ENCODE results near the gene ADAM11. TPM values are rescaled to one million over a fixed set of nuclear protein-coding genes. Genes with fewer than 3 reads are reported as not detected.

Gene ADAM11
- polyA plus RNA-seq, 4 donors, result 2.2 to 4.6 (median 3.2) TPM

DNA sequence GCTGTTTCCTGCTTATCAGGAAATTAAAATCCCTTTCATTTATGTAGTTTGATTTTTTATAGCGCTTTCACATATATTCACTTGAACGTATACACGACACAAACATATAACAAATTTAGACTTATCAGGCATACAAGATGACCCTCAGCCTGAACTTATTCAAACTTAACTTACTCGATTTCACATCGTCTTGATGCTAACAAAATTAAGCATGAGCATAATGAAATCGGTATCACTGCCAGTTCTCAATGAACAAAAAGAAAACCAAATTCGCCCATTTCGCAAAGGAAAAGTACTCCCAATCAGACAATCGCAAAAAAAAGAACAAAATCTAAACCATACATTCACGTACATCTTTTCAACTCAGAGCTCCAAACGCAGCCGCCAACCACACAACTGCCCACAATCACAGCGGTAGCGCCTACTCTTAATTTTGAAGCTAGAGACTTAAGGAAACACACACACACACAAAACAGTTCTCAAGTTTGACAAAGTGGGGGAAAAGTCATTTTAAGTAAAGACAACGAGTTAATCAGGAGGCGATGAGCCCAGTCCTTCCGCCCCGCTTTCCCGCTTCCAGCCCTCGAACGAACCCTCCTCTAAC, 70.2 kb downstream of the ADAM11 start:
- DNase-seq (ENCODE audit: low read depth in 4 of 4, low spot score in 2 of 4), result peak in 2 of 4 donors; percentile 36 to 52

DNA sequence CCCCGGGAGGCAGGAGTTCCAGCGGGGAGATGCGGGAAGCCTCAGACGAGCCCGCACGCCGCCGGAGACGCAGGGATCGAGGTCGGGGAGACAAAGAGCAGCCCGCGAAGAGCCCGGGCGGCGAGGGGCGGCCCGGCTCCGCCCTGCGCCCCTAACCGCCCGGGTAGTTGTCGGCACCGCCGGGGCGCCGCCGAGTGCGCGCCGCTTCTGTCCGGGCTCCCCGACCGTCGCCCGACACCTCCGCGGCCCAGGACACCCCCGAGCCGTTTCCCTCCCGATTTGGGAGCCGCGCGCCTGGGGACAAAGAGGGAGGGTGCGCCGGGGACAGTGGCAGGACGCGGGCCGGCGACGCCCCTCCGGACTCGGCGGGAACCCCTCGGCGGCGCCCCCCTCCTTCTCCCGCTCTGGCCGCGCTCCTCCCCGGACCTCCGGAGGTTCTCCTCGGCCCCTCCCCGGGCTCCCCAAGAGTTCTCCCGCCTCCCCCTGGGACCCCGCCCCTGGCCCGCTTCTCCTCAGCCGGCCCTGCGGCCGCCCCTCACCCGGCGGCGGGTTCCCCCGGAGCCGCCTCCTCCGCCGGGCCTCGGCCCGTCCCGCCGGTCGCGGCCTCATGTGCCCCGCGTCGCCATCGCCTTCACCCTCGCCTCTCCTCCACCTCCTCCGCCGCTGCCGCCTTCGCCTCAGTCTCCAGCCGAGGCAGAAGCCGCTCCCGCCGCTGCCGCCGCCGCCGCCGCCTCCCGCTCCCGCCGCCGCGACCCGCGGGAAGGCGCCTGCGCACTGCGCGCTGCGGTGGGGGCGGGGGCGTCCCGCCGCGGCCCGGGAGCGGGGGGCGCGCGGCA, 71.0 kb downstream of the ADAM11 start, which contains the start of gene GJC1:
Gene GJC1, minus strand, starts transcription at position 765 of the 836 bp plus-strand sequence. CDS start 24,470 bp downstream, outside the sequence.
- peak in 1 of 4 donors; percentile 50 for DNase-seq (ENCODE audit: low read depth in 4 of 4, low spot score in 2 of 4)

DNA sequence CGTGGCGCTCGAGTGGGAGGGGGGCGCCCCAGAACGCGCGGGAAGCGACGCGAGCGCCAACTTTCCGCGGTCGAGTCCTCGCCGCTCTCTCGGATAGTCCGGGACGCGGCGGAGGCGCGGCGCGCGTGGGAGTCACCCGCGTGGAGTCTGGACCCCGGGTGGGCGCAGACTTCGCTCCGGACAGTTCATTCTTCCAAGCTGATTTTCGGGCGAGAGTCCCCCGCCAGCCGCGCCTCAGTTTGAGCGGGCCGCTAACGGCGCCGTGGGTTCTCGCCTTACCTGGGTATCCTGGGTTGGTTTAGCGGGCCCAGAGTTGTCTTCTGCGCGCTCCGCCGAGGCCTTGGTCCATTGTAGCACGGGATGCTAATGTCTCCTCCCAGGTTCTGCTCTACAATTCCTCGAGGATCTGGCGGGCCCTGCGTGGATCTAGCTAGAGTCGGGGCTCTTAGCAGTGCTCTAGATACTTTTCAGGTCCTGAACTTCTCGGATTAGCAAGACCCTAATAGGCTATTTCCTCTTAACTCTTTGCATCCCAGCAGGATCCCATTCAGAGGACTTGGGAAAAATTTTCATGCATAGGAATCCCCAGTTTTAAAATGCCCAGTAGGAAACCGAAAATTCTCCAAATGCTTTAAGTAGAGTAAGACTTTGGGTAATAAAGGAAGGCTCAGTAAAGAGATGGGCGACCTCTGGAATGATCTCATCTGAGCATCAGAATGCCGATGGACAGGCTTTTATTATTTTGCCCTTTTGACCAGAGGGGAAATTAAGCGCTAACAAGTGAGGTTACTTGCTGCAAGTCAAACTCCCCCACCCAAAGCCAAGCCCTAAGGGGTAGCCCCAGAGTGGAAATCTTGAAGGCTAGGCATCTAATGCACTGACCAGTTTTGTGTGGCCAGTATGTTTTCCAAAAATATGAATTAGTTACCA, 71.8 kb downstream of the ADAM11 start:
- DNase-seq (ENCODE audit: low read depth in 4 of 4, low spot score in 2 of 4), result peak in 2 of 4 donors; percentile 28 to 66

DNA sequence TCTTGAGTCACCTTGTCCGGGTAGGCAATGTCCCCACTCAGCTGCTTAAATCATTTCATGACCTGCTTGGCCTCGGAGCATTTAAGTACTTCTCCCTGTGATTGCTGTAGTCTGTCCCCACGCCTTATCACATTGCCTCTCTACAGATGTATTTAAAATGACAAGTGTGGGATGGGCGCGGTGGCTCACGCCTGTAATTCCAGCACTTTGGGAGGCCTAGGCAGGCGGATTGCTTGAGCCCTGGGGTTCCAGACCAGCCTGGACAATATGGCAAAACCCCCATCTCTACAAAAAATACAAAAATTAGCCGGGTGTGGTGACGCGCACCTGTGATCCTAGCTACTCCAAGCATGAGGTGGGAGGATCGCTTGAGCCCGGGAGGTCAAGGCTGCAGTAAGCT, 72.6 kb downstream of the ADAM11 start:
- no peak for DNase-seq (ENCODE audit: low read depth in 4 of 4, low spot score in 2 of 4)

Other genes starting within 250 kb of the ADAM11 start
- gene FZD2, start 201.5 kb upstream of the ADAM11 start, polyA plus RNA-seq (ENCODE audit: insufficient read length in 4 of 4), result 10 to 100 TPM; 26.0 to 55.1 (median 38.1) TPM
- gene MEIOC, start 102.5 kb upstream of the ADAM11 start, polyA plus RNA-seq (ENCODE audit: insufficient read length in 4 of 4), result 1 to 10 TPM in 3 of 4 donors, under 1 TPM in 1; 0.75 to 2.9 (median 1.7) TPM
- gene CCDC43, start 69.2 kb upstream of the ADAM11 start, polyA plus RNA-seq (ENCODE audit: insufficient read length in 4 of 4), result 10 to 100 TPM; 30.4 to 37.4 (median 33.4) TPM
- gene DBF4B, start 50.3 kb upstream of the ADAM11 start, polyA plus RNA-seq (ENCODE audit: insufficient read length in 4 of 4), result 10 to 100 TPM in 2 of 4 donors, 1 to 10 TPM in 2; 8.7 to 23.5 (median 15.7) TPM
- 10 to 100 TPM; 21.4 to 27.1 (median 23.8) TPM for gene GJC1, start 71.3 kb downstream of the ADAM11 start, polyA plus RNA-seq (ENCODE audit: insufficient read length in 4 of 4)
- gene HIGD1B, start 88.9 kb downstream of the ADAM11 start, polyA plus RNA-seq (ENCODE audit: insufficient read length in 4 of 4), result 1 to 10 TPM in 3 of 4 donors, under 1 TPM in 1; 0.88 to 1.7 (median 1.2) TPM
- 100 to 1,000 TPM in 2 of 4 donors, 10 to 100 TPM in 2; 93.7 to 126 (median 105) TPM for gene EFTUD2, start 140.5 kb downstream of the ADAM11 start, polyA plus RNA-seq (ENCODE audit: insufficient read length in 4 of 4)
- gene GFAP, start 156.5 kb downstream of the ADAM11 start, polyA plus RNA-seq (ENCODE audit: insufficient read length in 4 of 4), result 1 to 10 TPM in 1 of 4 donors, under 1 TPM in 3; 0.78 to 8.3 (median 0.89) TPM
- gene KIF18B, start 188.8 kb downstream of the ADAM11 start, polyA plus RNA-seq (ENCODE audit: insufficient read length in 4 of 4), result 10 to 100 TPM in 3 of 4 donors, 1 to 10 TPM in 1; 7.3 to 20.8 (median 14.3) TPM
- 1 to 10 TPM; 2.0 to 3.6 (median 3.0) TPM for gene C1QL1, start 209.3 kb downstream of the ADAM11 start, polyA plus RNA-seq (ENCODE audit: insufficient read length in 4 of 4)